Measurements from ENCODE around the gene DIAPH2.

- TF ChIP-seq CTCF (IDR thresholded peaks at IDR 0.05; ENCODE audit: low read length) (no peak), EZH2 (optimal IDR thresholded peaks at IDR 0.05; ENCODE audit: low read depth, low read length) (no peak)
Observed at GRCh38 chrX:96753230-96753629, 68.6 kb downstream of the DIAPH2 start.
